ENCODE measurements around the gene H6PD.

H6PD gene

DNA sequence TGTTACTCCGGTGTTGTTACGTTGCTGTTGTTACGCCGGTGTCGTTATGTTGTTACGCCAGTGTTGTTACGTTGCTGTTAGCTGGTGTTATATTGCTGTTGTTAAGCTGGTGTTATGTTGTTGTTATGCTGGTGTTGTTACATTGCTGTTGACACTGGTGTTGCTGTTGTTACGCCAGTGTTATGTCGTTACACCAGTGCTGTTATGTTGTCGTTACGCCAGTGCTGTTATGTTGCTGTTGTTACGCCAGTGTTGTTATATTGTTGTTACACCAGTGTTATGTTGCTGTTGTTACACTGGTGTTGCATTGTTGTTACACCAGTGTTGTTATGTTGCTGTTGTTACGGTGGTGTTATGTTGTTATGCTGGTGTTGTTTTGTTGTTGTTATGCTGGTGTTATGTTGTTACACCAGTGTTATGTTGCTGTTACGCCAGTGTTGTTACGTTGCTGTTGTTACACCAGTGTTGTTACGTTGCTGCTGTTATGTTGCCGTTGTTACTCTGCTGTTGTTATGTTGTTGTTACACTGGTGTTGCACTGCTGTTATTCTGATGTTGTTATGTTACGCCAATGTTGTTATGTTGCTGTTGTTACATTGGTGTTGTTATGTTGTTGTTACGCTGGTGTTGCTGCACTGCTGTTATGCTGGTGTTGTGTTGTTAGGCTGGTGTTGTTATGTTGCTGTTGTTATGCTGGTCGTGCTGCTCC lies 25.6 kb downstream of the H6PD start:
- no peak for DNase-seq

DNA sequence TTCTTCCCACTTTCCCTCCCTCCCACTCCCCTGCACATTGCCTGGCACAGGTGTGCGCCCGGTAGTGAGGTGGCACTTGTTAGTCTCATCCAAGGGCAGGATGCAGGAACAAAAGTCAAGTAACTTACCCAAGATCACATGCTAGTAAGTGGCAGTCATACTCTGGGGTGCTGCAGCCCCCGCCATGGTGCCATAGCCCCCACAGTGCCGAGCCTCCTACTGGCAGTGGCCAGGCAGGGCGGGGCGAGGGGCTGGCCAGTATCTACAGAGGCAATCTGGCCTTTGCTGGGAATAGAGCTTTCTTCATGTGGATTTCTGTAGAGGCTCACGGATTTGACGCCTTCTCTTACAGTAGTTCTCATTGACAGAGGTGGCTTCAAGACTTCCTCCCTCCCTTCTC lies 26.9 kb downstream of the H6PD start:
- DNase-seq = no peak

DNA sequence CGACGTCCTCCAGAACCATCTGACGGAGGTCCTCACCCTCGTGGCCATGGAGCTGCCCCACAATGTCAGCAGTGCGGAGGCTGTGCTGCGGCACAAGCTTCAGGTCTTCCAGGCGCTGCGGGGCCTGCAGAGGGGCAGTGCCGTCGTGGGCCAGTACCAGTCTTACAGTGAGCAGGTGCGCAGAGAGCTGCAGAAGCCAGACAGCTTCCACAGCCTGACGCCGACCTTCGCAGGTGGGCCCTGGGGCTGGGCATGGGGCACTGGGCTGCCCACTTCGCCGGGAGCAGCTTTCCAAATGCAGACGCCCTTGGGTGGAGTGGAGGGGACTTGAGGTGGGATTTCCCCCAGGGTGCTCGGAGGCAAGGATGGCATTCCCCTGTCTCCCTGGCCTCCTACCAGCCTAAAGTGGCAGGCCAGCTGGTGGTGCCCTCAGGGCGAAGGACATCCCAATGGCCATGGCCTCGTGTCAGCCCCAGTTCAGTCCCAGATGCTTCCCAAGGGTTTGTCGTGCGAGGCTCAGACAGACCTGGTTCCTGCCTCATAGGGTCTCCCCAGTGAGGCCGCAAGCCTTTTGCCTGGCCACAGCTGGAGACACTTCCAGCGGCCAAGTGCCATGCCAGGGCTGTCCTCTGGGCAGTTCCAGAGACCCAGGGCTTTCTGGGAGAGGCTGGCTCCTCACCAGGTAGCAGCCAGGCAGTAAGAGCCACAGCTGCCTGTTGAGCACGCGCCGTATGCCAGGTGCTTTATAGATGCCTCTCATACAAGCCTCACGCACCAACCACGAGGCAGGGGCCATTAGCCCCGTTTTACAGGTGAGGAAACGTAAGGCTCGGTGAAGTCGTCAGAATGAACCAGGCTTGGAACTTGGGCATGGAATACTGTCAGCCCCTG lies 27.8 kb downstream of the H6PD start:
- DNase-seq = no peak

DNA sequence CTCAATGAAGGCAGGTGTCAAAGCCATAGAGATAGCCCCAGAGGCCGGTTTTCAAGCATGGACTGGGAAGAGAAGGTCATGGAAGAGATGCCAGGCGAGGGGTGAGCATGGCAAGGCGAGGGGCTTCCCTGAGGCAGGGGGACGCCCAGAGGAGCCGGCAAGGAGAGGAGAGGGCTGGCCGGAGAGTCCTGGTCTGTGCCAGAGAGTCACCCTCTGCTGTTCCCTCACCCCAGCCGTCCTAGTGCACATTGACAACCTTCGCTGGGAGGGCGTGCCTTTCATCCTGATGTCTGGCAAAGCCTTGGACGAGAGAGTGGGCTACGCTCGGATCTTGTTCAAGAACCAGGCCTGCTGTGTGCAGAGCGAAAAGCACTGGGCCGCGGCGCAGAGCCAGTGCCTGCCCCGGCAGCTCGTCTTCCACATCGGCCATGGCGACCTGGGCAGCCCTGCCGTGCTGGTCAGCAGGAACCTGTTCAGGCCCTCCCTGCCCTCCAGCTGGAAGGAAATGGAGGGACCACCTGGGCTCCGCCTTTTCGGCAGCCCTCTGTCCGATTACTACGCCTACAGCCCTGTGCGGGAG lies 28.8 kb downstream of the H6PD start:
- DNase-seq = no peak

DNA sequence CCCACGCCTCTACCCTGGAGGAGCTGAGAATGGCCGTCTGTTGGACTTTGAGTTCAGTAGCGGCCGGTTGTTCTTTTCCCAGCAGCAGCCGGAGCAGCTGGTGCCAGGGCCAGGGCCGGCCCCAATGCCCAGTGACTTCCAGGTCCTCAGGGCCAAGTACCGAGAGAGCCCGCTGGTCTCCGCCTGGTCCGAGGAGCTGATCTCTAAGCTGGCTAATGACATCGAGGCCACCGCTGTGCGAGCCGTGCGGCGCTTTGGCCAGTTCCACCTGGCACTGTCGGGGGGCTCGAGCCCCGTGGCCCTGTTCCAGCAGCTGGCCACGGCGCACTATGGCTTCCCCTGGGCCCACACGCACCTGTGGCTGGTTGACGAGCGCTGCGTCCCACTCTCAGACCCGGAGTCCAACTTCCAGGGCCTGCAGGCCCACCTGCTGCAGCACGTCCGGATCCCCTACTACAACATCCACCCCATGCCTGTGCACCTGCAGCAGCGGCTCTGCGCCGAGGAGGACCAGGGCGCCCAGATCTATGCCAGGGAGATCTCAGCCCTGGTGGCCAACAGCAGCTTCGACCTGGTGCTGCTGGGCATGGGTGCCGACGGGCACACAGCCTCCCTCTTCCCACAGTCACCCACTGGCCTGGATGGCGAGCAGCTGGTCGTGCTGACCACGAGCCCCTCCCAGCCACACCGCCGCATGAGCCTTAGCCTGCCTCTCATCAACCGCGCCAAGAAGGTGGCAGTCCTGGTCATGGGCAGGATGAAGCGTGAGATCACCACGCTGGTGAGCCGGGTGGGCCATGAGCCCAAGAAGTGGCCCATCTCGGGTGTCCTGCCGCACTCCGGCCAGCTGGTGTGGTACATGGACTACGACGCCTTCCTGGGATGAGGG lies 29.7 kb downstream of the H6PD start:
- no peak for DNase-seq

DNA sequence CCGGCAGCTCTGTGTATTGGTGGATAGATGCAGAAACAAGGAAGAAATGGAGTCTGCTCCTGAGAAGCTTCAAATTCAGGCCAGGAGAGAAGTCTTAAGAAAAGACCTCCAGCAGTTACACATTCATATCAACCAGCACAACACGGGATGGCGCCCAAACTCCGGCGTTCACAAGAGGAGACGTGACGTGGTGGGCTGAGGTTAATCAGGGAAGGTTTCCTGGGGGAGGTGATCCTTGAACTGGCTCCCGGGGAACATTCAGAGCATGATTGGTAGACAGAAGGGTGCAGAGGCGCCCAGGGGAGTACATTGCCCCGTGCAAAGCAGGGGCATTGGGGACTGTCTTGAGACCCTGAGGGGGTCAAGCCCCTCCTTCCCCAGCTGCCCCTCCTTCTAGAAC lies 30.5 kb downstream of the H6PD start:
- DNase-seq = no peak

DNA sequence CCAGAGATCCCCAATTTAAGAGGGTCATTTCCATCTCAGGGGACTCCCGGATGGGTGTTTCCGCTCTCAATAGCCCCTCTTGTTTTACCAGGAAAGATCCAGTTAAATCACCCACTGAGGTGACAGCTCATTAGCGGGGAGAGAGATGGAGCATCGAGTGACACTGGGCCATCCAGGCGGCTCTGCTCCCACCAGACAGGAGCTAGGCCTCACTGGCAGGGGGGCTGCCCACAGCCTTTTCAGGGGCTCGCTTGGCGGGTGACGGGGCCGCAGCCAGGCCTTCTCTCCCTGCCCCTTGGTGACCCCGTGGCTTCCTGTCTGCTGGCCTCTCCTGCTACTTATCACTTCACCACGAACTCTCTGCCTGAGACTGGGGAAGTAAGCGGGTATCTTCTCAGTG lies 31.4 kb downstream of the H6PD start:
- DNase-seq = no peak

DNA sequence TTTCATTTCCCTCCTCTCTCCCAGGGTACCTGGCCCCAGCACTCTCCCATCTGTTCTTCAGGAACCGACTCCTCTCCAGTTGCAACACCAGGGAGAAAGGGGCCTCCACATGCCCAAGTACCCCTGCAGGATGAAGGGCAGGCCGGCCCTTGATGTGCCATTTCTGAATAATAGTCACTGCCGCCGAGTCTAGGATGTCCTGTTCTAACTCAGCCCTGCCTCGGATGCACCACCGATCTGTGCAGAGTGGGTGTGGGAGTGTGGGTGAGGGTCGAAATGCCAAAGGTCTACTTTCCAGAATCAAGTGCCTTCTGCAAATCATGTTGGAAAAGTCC lies 32.7 kb downstream of the H6PD start:
- no peak for DNase-seq

DNA sequence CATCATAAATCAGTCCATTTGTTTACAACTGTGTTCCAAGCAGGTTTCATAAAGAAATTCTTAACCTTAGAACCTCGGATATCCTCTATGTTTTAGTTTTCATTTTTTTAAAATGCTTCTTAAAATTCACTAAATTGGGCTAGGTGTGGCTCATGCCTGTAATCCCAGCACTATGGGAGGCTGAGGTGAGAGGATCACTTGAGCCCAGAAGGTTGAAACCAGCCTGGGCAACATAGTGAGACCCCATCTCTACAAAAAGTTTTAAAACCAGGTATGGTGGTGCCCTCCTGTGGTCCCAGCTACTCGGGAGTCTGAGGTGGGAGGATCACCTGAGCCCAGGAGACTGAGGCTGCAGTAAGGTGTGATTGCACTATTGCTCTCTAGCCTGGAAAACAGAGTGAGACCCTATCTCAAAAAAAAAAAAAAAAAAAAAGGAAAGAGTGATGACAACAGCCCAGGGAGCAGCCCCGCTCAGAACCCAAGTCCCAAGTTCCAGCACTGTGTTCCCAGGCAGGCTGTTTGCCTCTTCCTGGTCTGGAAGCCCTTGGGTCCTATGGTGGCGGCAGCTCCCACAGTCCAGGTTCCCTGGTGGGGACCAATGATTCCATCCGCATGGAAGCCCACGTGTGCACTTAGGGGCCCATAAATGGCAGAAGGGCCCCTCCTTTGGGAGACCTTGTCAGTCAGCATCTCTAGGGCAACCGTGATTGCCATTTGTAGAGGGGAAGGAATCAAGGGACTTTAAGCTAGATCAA lies 33.4 kb downstream of the H6PD start:
- DNase-seq = no peak

DNA sequence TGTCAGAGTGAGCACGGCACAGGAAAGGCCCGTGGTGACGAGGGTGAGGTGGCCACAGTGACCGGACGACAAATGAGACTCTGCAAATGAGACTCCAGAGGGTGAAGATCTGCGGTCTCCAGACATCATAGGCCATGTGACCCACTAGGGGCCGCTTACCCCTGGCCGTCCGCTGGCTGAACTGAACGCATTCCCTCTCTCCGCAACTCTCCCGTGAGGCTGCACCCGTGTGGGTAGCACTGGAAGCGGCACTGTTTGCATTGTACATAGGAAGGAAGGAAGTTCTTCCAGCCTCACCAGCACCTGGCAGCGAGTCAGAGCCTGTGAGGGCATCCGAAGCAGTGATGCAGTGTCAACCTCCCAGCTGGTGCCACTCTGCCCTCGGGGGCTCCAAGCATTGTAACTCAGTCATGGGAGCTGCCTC lies 34.5 kb downstream of the H6PD start:
- no peak for DNase-seq

DNA sequence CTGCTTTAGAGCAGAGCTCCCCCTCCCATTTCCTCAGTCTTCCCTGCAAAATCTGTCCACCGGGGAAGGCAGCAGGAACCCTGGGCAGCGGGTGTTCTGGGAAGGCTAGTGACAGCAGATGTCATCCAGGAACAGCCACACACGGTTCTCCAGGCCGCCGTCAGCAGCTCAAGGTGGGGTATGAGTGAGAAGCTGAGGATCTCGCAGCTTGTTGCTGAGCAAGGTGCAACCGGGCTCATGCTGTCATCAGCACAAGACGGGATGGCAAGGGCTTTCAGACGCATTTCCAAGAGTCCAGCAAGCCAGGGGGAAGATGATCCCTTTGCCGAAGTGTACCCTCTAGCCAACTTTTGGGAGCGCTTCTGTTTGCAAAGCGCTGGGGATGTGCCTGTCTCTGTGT lies 35.1 kb downstream of the H6PD start:
- no peak for DNase-seq

DNA sequence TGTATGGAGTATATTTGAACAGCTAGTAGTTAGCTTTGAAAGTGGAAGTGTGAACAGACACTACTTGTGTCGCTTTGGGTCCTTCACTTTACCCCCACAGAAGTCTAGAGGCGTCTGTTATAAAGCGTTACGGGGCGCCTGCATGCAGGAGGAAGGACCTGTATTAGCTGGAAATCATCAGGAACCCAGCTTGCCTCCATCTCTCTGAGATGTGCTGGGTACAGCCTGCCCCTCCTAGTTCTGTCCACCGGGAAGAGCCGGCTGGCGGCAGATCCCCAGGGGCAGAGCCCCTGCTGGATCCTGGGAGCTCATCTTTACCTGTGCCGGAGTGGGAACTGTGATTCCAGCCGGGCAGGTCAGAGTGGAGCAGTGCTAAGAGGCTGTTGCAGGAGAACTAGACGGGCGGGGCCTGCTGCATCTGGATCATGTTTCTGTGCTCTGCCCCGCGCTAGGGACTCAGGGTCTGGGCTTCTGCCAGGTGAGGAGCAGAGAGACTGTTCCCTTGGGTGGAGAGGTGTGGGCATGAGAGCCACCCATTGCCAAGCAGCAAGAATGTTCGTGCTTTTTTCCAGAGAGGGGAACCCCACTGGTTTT lies 35.8 kb downstream of the H6PD start:
- no peak for DNase-seq

DNA sequence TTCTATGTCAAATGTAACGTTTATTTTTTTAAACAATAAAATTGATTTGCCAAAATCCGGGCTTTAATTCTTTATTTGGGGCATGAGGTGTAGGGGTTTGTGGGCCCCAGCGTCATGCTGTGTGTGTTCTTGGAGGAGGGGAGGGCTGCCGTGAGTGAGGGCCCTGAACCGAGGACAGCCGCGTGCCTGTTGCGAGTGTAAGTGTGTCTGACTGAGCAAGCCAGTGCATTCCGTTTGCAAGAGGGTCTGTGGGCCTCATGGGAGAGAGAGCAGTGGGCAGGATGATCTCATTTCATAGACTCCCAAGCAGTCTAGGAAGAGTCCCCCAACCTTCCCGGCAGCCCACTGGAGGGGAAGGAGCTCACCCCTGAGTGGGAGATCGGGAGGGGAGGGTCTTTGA lies 36.7 kb downstream of the H6PD start:
- no peak for DNase-seq

DNA sequence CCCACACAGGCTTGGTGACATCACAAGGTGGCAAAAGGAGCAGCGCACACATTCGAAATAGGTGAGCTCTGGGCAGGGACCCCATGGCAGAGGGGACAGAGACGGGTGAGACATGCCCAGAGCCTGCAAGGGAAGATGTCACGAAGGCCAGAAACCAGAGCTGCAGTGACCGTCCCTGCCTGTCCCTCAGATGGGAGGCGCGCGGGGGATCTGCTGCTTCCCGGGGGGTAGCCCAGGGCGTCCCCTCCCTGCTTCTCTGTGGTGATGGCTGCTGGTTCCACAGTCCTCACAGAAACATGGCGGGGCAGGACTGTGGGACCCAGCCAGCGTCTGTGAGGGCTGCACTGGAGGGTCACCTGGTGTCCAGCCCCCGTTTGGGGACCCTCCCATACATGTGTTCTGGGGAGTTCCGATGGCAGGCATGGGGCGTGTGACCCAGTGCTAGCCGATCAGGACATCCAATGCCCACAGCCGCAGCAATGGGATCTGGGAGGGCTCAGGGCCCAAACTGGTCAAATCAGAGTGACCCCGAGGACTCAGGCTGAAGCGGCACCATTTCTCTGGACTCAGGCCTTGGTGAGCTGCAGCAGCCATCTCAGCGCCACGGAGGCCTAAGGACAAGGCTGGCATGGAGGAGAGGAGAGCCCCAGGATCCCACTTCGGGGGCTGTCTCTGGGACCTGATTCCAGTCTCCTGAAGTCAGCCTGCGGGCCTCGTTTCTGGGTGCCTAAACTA lies 37.5 kb downstream of the H6PD start:
- no peak for DNase-seq

DNA sequence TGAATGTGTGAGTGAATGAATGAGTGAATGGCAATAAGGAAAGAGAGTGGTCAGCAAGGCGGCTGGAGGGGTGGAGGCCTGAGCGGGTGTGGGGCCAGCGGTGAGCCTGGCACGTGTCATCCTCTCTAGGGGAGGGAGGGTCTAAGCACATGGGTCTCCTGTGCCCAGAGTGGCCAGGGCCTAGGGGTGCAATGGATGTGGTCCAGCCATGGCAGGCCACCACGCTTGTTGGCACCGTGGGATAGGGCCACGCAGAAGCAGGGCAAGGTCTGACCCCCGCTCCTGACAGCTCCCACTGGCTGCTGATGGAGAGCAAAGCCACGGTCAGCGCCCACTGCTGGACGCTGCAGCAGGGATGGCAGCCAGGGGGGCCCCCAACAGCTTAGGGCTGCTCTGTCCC lies 38.6 kb downstream of the H6PD start:
- DNase-seq = no peak

DNA sequence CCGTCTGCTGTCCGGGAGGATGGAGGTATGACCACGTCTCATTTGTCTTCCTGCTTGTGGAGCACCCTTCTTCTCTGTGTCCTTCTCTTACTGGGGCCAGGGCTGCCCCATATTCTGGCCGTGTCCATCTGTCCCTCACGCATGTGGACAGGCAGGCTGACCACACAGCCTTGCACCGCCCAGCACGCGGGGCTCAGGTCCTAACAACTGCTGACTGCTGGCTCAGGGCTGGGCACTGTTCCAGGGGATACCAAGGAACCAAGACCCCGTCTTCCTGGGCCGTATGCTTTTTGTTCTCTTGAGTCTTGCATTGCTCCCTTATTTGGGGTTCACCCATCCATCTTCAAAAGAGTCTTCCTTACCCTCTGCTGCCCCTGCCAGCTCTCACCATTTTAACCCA lies 40.6 kb downstream of the H6PD start:
- DNase-seq = no peak

DNA sequence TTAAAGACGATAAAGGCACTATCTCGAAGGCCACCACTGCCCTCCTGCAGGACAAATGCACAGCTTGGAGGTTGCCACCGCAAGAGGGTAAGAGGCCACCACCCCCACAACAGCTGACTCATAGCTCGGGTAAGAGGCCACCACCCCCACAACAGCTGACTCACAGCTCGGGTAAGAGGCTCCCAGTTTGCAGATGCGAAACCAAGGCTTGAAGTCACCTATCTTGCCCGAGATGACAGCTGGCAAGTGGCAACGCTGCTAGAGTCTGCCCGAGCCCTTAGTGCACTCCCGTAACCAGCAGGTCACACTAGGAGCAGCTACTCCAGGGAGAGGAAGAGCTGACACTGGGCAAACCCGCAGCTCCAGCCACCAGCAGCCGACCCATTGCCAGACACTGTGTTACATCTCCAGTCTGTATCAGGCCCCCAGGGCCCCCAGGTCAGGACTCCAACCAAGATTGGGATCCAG lies 41.0 kb downstream of the H6PD start:
- DNase-seq = no peak

DNA sequence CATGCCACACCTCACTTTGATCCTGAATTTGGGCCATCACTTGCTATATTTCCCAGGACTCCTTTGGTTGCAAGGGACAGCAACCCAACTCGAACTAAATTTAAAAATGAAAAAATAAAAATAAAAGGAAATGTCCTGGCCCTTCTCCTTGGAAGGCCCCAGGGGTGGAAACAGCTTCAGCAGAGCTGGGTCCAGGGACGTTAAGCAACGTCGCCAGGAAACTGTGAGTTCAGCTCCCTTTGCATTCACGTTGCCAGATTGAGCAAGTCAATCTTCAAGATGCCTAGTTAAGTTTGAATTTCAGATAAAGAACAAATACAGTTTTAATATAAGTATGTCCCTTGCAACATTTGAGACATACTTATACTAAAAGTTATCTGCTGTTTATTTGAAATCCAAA lies 43.5 kb downstream of the H6PD start:
- DNase-seq = no peak

DNA sequence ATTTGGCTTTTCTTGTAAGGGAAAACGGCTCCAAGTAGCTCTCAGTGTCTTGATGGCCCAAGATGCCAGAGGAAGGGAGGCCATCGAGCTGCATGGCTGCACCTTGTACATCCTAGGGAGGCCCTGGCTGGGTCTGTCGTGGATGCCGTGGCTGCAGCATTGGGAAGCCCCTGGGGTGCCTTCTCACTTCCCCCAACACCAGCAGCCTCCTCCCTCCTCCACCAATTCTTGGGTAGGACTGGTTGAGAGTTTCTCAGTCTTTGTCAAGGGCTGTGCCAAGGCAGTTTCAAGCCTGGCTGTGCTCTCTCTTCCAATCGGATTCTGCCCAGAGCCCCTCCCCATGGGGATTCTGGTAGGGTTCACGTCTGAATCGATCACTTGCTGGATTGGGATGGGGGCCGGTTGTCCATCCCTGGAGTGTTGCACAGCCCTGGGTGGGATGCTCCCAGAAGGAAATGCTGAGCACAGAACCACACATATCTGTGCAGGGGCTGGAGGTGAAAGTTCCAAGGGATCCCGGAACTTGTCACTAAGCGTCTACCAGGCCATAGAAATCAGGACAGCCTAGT lies 44.1 kb downstream of the H6PD start:
- no peak for DNase-seq

DNA sequence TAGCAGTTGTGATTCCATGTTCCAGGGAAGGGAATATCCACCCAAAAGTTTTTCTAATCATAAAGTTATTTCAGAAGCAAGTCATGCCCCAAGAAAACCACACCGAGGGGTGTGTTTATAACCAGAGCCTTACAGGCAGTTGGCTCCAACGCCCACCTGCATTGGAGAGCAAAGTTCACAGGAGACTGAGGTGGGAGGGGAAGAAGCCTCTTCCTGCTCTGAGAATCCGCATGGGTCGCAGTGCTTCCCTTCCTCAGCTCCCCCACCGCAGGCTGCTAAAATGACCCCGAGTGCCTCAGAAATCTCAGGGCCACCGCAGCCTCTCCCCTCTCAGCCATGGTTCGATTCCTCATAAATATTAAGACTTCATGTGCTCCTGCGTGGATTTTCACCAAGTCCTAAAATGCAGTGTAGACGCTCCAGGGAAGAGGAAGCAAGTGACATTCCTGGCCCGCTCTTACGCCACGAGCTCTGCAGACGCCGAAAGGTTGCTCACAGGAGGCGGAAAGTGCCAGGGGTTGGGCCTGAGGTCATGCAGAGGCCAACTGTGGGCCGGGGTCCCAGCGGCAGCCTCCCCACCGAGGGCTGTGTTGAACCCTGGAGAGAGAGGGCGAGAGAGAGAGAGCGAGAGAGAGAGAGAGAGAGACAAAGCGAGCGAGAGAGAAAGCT lies 44.7 kb downstream of the H6PD start:
- no peak for DNase-seq
